Measurements from ENCODE around the gene PLEKHB2. TPM values are rescaled to one million over a fixed set of nuclear protein-coding genes. Genes with fewer than 3 reads are reported as not detected.

PLEKHB2 gene
- total and polyA plus RNA-seq, 2 of the 8 experiments (the other 6 are each of a cell fraction or from before 2014, with no cell fraction given): 42.4 to 54.8 TPM

- TF ChIP-seq RAD21 (IDR thresholded peaks at IDR 0.05 in 1 of 2, conservative IDR thresholded peaks at IDR 0.05 in 1 of 2; ENCODE audit: low read depth in 2 of 2, low read length in 2 of 2) (peak in 1 of 2 experiments; percentile 38; a peak in 1 of 4 replicates), CBX5 (IDR thresholded peaks at IDR 0.05; ENCODE audit: low read depth, low read length) (no peak)
- Histone ChIP-seq H3K18ac (ENCODE audit: extremely low read depth, low read length) (no peak overlapping the region), H3K36me3 (ENCODE audit: control insufficient read depth in 2 of 4, insufficient read depth in 4 of 4, low read length in 3 of 4) (peaks cover 6 to 20% (median 12%) of the 10 kb centered on the region in 4 experiments; a peak in 7 of 8 replicates), H4K91ac (replicated peaks; ENCODE audit: insufficient read length, low read length) (no peak overlapping the region), H2BK120ac (replicated peaks; ENCODE audit: low read depth, low read length) (no peak overlapping the region), H3K4me2 (ENCODE audit: insufficient read depth in 1 of 2, low read depth in 2 of 2, low read length in 2 of 2) (no peak overlapping the region), H3K79me2 (ENCODE audit: control insufficient read depth in 1 of 2, insufficient read depth in 2 of 2, low read length in 2 of 2) (no peaks in the 10 kb centered on the region), H2BK15ac (ENCODE audit: low read length) (no peak overlapping the region), H4K20me1 (replicated peaks in 1 of 2; ENCODE audit: control insufficient read depth in 1 of 2, insufficient read depth in 2 of 2, low read length in 2 of 2) (peaks cover 2 to 12% of the 10 kb centered on the region in 2 experiments), H3K9me3 (ENCODE audit: insufficient read depth in 2 of 2, low read depth in 1 of 2, low read length in 1 of 2) (no peaks in the 10 kb centered on the region), H2AK5ac (ENCODE audit: low read depth, low read length) (no peak overlapping the region), H2BK12ac (ENCODE audit: low read depth, low read length) (no peak overlapping the region), H3K27ac (ENCODE audit: low read depth, low read length) (no peak overlapping the region), H3K4me1 (replicated peaks in 1 of 4; ENCODE audit: control insufficient read depth in 3 of 4, insufficient read depth in 4 of 4, low read length in 3 of 4) (no peaks in the 10 kb centered on the region; a peak in 1 of 7 replicates), H2BK5ac (ENCODE audit: low read depth, low read length) (no peak overlapping the region), H3K23ac (ENCODE audit: insufficient read length) (no peak overlapping the region), H3K79me1 (ENCODE audit: low read depth, low read length) (peaks cover 2% of the 10 kb centered on the region; the same call in 1 of the 2 replicates), H3K4me3 (ENCODE audit: extremely low read depth in 1 of 4, insufficient read depth in 2 of 4, low read depth in 3 of 4, low read length in 4 of 4) (no peak overlapping the region), H4K8ac (ENCODE audit: extremely low read depth, insufficient read depth, low read length) (no peak overlapping the region), H3K9ac (replicated peaks in 1 of 4; ENCODE audit: extremely low read depth in 1 of 4, low read depth in 3 of 4, low read length in 3 of 4) (no peak overlapping the region), H2AFZ (ENCODE audit: low read length) (no peak overlapping the region), H3K14ac (ENCODE audit: insufficient read length) (no peak overlapping the region), H4K5ac (ENCODE audit: insufficient read length, low read depth, low read length) (no peak overlapping the region), H3K56ac (replicated peaks; ENCODE audit: insufficient read length, low read depth, low read length) (no peak overlapping the region), H2BK20ac (ENCODE audit: low read length) (no peak overlapping the region), H3K4ac (replicated peaks; ENCODE audit: insufficient read length, low read depth, low read length) (no peak overlapping the region), H3K23me2 (ENCODE audit: low read depth, low read length) (no peaks in the 10 kb centered on the region), H3K27me3 (replicated peaks in 1 of 4; ENCODE audit: control insufficient read depth in 3 of 4, extremely low read depth in 1 of 4, insufficient read depth in 3 of 4, low read length in 3 of 4) (no peaks in the 10 kb centered on the region)
- ChIA-PET POLR2A (ENCODE audit: partially characterized antibody) (no interaction called here), CTCF (ENCODE audit: partially characterized antibody) (interaction anchor here (1.3 kb wide), 1 partner anchor 29 kb away, joined by 3 read pairs; no protein-coding TSS in a partner anchor)
- FAIRE-seq (no peak), DNase-seq (ENCODE audit: low read depth in 1 of 2, low spot score in 2 of 2) (no peak)
- 96% methylated on average over 3 of the region's 3 CpGs; no CpG with 5 or more reads in 1 of the 2 experiments for WGBS, 2 experiments (ENCODE audit: extremely low coverage in 1 of 2, insufficient coverage in 1 of 2, insufficient read length in 1 of 2, insufficient replicate concordance in 2 of 2, low coverage in 1 of 2, low lambda C conversion rate in 2 of 2, missing lambda C conversion rate in 1 of 2)
These were observed 43.3 kb downstream of the PLEKHB2 start for GRCh38 chr2:131148426-131148825.
